ENCODE results near the gene EFR3B. TPM values are rescaled to one million over a fixed set of nuclear protein-coding genes. Genes with fewer than 3 reads are reported as not detected.
A peak's percentile ranks its signal among the peaks of the same experiment; 100 is the strongest.

The EFR3B gene
- total RNA-seq, 1 donor from 2014 or later = 40.7 TPM

GRCh38 chr2:25078170-25079049 is 36.5 kb downstream of the EFR3B start:
- H3K4me3 Mint-ChIP-seq = no peak overlapping the region
- H3K4me1 Mint-ChIP-seq = peaks cover 31% of the 10 kb centered on the region
- no peaks in the 10 kb centered on the region for H3K9me3 Mint-ChIP-seq
- no peak for DNase-seq (ENCODE audit: low read depth, low spot score)
- peaks cover 7% of the 10 kb centered on the region for H3K36me3 Mint-ChIP-seq (ENCODE audit: low read depth)
- H3K27me3 Mint-ChIP-seq (ENCODE audit: low read depth) = peaks cover 3% of the 10 kb centered on the region
- H3K27ac Mint-ChIP-seq (ENCODE audit: unreplicated experiment) = peak overlapping the region; percentile 16
- TF ChIP-seq, protein P1, sequence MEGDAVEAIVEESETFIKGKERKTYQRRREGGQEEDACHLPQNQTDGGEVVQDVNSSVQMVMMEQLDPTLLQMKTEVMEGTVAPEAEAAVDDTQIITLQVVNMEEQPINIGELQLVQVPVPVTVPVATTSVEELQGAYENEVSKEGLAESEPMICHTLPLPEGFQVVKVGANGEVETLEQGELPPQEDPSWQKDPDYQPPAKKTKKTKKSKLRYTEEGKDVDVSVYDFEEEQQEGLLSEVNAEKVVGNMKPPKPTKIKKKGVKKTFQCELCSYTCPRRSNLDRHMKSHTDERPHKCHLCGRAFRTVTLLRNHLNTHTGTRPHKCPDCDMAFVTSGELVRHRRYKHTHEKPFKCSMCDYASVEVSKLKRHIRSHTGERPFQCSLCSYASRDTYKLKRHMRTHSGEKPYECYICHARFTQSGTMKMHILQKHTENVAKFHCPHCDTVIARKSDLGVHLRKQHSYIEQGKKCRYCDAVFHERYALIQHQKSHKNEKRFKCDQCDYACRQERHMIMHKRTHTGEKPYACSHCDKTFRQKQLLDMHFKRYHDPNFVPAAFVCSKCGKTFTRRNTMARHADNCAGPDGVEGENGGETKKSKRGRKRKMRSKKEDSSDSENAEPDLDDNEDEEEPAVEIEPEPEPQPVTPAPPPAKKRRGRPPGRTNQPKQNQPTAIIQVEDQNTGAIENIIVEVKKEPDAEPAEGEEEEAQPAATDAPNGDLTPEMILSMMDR (conservative IDR thresholded peaks at IDR 0.05) = no peak

- Mint-ChIP-seq H3K27ac (ENCODE audit: unreplicated experiment) (peak overlapping the region; percentile 16), H3K9me3 (no peaks in the 10 kb centered on the region), H3K4me1 (peaks cover 31% of the 10 kb centered on the region), H3K36me3 (ENCODE audit: low read depth) (peaks cover 4% of the 10 kb centered on the region), H3K27me3 (ENCODE audit: low read depth) (peaks cover 3% of the 10 kb centered on the region), H3K4me3 (no peak overlapping the region)
- DNase-seq (ENCODE audit: low read depth, low spot score) = no peak
- TF ChIP-seq, protein P1 (conservative IDR thresholded peaks at IDR 0.05) = no peak
These were observed 37.3 kb downstream of the EFR3B start for GRCh38 chr2:25079050-25079635.

- H3K27me3 Mint-ChIP-seq (ENCODE audit: low read depth) = peaks cover 3% of the 10 kb centered on the region
- TF ChIP-seq, protein P1 (conservative IDR thresholded peaks at IDR 0.05) = no peak
- no peak overlapping the region for H3K4me3 Mint-ChIP-seq
- no peak overlapping the region for H3K27ac Mint-ChIP-seq (ENCODE audit: unreplicated experiment)
- no peaks in the 10 kb centered on the region for H3K9me3 Mint-ChIP-seq
- peaks cover 21% of the 10 kb centered on the region for H3K4me1 Mint-ChIP-seq
- H3K36me3 Mint-ChIP-seq (ENCODE audit: low read depth) = peaks cover 4% of the 10 kb centered on the region
- no peak for DNase-seq (ENCODE audit: low read depth, low spot score)
These were observed 39.4 kb downstream of the EFR3B start for GRCh38 chr2:25081237-25081790.

DNA sequence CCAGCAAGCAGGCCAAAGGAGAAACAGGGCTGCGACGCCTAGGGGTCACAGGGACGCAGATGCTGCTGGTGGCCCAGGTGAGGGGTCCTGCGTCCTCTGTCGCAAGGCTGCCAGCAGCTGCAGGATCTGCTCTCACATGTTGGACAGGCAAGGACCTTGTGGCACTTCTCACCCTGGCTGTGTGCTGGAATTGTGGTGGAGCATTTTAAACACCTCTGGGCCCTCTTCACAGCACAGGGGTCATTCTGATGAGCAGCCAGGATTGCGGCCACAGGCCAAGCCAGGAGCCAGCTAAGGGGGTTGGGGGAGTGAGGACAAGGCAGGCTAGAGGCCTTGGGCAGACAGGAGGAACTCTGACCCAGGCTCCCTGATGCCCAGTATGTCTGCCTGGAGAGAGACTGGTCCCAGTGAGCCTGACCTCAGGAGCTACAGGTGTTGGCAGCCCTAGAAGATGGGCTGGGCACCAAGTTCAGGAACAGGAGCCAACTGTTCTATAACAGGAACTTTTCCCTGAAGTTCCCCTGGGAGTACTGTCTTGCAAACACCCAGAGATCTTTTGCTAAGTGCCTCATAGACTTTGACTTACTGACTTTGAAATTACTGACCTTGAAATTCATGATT is 40.2 kb downstream of the EFR3B start:
- Mint-ChIP-seq H3K4me1 (peaks cover 13% of the 10 kb centered on the region), H3K9me3 (no peaks in the 10 kb centered on the region), H3K4me3 (no peak overlapping the region), H3K36me3 (ENCODE audit: low read depth) (peaks cover 4% of the 10 kb centered on the region), H3K27ac (ENCODE audit: unreplicated experiment) (no peak overlapping the region), H3K27me3 (ENCODE audit: low read depth) (peaks cover 3% of the 10 kb centered on the region)
- no peak for DNase-seq (ENCODE audit: low read depth, low spot score)
- TF ChIP-seq, protein P1 (conservative IDR thresholded peaks at IDR 0.05) = no peak

DNA sequence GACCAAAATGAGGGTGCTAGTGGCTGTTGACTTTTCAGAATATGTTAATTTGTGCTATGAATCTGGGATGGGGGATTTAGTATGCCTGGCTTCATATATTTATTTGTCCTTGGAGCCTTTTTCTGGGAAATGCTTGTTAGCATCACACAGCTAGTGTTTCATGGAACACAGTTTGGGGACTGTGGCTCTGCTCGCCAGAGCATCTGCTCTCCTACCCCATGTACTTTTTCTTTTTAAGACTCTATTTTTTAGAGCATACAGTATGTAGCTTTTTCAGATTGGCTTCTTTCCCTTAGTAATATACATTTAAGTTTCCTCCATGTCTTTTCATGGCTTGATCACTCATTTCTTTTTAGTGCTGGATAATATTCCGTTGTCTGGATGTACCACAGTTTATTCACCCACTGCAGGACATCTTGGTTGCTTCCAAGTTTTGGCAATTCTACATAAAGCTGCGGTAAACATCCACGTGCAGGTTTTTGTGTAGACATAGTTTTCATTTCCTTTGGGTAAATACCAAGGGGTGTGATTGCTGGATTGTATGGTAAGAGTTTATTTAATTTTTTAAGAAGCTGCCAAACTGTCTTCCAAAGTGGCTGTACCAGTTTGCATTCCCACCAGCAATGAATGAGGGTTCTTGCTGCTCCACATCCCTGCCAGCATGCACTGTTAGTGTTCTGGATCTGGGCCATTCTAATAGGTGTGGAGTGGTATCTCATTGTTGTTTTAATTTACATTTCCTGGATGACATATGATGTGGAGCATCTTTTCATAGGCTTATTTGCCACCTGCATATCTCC is 44.1 kb downstream of the EFR3B start:
- Mint-ChIP-seq H3K27ac (ENCODE audit: unreplicated experiment) (no peak overlapping the region), H3K4me3 (no peak overlapping the region), H3K4me1 (peaks cover 27% of the 10 kb centered on the region), H3K27me3 (ENCODE audit: low read depth) (peaks cover 3% of the 10 kb centered on the region), H3K9me3 (no peaks in the 10 kb centered on the region), H3K36me3 (ENCODE audit: low read depth) (no peaks in the 10 kb centered on the region)
- TF ChIP-seq, protein P1 (conservative IDR thresholded peaks at IDR 0.05) = no peak
- DNase-seq (ENCODE audit: low read depth, low spot score) = no peak

All from neural crest cell (in vitro differentiated cells).